ENCODE results near the gene ADAMTSL4.

GRCh38 chr1:150514260-150514659, 34.9 kb upstream of the ADAMTSL4 start:
- no peak for TF ChIP-seq EZH2 (IDR thresholded peaks at IDR 0.05)
- TF ChIP-seq POLR2AphosphoS5 (IDR thresholded peaks at IDR 0.05; ENCODE audit: borderline replicate concordance, low read depth, low read length), result no peak

All from SK-N-MC (cell line).